A549 (cell line): Measurements from ENCODE around the gene SLC22A14. TPM values are rescaled to one million over a fixed set of nuclear protein-coding genes. Genes with fewer than 3 reads are reported as not detected.

Source experiments
- ATAC-seq, 2 experiments: fragments of 200-7000 bp in 1 of 2; fragments of >200 bp in 1 of 2; cut with Nextera tagmentation in 1 of 2; cut with Tn5 transposase in 1 of 2; 3 replicates each; pipeline versions ENCODE4 v1.8.0 to v1.9.1; 2018 to 2020; ENCODE audit warnings: mild to moderate bottlenecking in 1 of 2, moderate library complexity in 1 of 2
- CTCF ChIA-PET: fragments of 300-600 bp; sonication (Branson Sonifier 250); formaldehyde crosslinking; extraction: SDS; loops from one replicate; lab custom pipeline; 2021; ENCODE audit warnings: antibody characterized with exemption, inconsistent platforms; lab: Yijun Ruan, JAX
- POLR2A ChIA-PET: fragments of 350-600 bp; formaldehyde crosslinking; extraction: SDS; loops from one replicate; lab custom pipeline; 2021; ENCODE audit warnings: antibody characterized with exemption, inconsistent platforms; lab: Yijun Ruan, JAX
- DNase-seq, 2 experiments: peaks; one replicate each; pipeline versions ENCODE4 v3.0.0 to v3.0.0-alpha.2; 2011 to 2016; ENCODE audit warnings: low read depth in 1 of 2, low spot score in 1 of 2
- FAIRE-seq: peaks from 2 replicates; lab custom pipeline; 2011; peaks lifted over from hg19 to GRCh38; lab: Jason Lieb, UNC
- H3K27ac ChIP-seq, 2 experiments: fragments of >200 bp; sonication (Bioruptor Twin); formaldehyde crosslinking; 3 replicates each; pipeline ENCODE4 v1.5.1; 2016 to 2017
- H3K4me1 ChIP-seq: fragments of >200 bp; sonication (Bioruptor Twin); formaldehyde crosslinking; 3 replicates; pipeline ENCODE4 v1.6.1; 2016
- H3K4me2 ChIP-seq: fragments of >200 bp; sonication (Bioruptor Twin); formaldehyde crosslinking; 3 replicates; pipeline ENCODE4 v1.6.1; 2016
- H3K4me3 ChIP-seq: fragments of >200 bp; sonication (Bioruptor Twin); formaldehyde crosslinking; 3 replicates; pipeline ENCODE4 v1.5.1; 2016
- H3K9me3 ChIP-seq: fragments of >200 bp; sonication (Bioruptor Twin); formaldehyde crosslinking; 3 replicates; pipeline ENCODE4 v1.6.1; 2016
- BHLHE40 ChIP-seq: IDR thresholded peaks from 2 replicates; pipeline ENCODE4 v1.6.1; 2012; ENCODE audit warnings: low read depth, low read length, inconsistent platforms
- CBX8 ChIP-seq: fragments of 200-600 bp; sonication (generic); IDR thresholded peaks from 2 replicates; pipeline ENCODE4 v1.6.1; 2016
- EHF ChIP-seq: fragments of 250-450 bp; sonication (Bioruptor Pico); IDR thresholded peaks from 2 replicates; pipeline ENCODE4 v1.5.0; 2020; ENCODE audit warnings: mild to moderate bottlenecking
- ESRRA ChIP-seq: fragments of 150-350 bp; IDR thresholded peaks from 2 replicates; pipeline ENCODE4 v1.6.1; 2014; ENCODE audit warnings: mild to moderate bottlenecking, low read length, borderline replicate concordance
- FOSB ChIP-seq: fragments of 250-450 bp; sonication (Bioruptor Pico); IDR thresholded peaks from 2 replicates; pipeline ENCODE4 v1.5.0; 2020; ENCODE audit warnings: mild to moderate bottlenecking, moderate library complexity
- FOXS1 ChIP-seq: fragments of 250-450 bp; sonication (Bioruptor Pico); IDR thresholded peaks from 2 replicates; pipeline ENCODE4 v1.5.0; 2020; ENCODE audit warnings: mild to moderate bottlenecking, moderate library complexity
- GATA3 ChIP-seq: IDR thresholded peaks from 2 replicates; pipeline ENCODE4 v1.6.1; 2012; ENCODE audit warnings: borderline replicate concordance
- HEYL ChIP-seq: fragments of 250-450 bp; sonication (Bioruptor Pico); IDR thresholded peaks from 2 replicates; pipeline ENCODE4 v1.8.0; 2021; ENCODE audit warnings: mild to moderate bottlenecking, moderate library complexity
- HOXB13 ChIP-seq: fragments of 250-450 bp; sonication (Bioruptor Pico); IDR thresholded peaks from 2 replicates; pipeline ENCODE4 v1.5.0; 2020; ENCODE audit warnings: low read depth, mild to moderate bottlenecking, moderate library complexity
- HOXB5 ChIP-seq: fragments of 250-450 bp; sonication (Bioruptor Pico); IDR thresholded peaks from 2 replicates; pipeline ENCODE4 v1.5.0; 2020; ENCODE audit warnings: mild to moderate bottlenecking, moderate library complexity
- KDM1A ChIP-seq: fragments of 200-600 bp; sonication (generic); IDR thresholded peaks from 2 replicates; pipeline ENCODE4 v1.6.1; 2016; ENCODE audit warnings: low read depth, mild to moderate bottlenecking
- KDM5A ChIP-seq: fragments of 200-600 bp; sonication (generic); IDR thresholded peaks from 2 replicates; pipeline ENCODE4 v1.6.1; 2016; ENCODE audit warnings: antibody characterized with exemption, mild to moderate bottlenecking
- MAFK ChIP-seq: fragments of 450-650 bp; IDR thresholded peaks from 2 replicates; pipeline ENCODE4 v1.6.1; 2014; ENCODE audit not compliant: partially characterized antibody
- MAZ ChIP-seq: fragments of 150-350 bp; IDR thresholded peaks from 2 replicates; pipeline ENCODE4 v1.6.1; 2014; ENCODE audit warnings: antibody characterized with exemption, low read depth, low read length, borderline replicate concordance
- NFE2L2 ChIP-seq: fragments of 150-350 bp; conservative IDR thresholded peaks from 2 replicates; pipeline ENCODE4 v1.6.1; 2014; ENCODE audit warnings: low read length
- RARB ChIP-seq: fragments of 250-450 bp; sonication (Bioruptor Pico); IDR thresholded peaks from 2 replicates; pipeline ENCODE4 v1.8.0; 2021; ENCODE audit warnings: mild to moderate bottlenecking, moderate library complexity
- ZNF302 ChIP-seq: fragments of 250-450 bp; sonication (Bioruptor Pico); IDR thresholded peaks from 2 replicates; pipeline ENCODE4 v1.9.0; 2021; ENCODE audit warnings: inconsistent platforms, mild to moderate bottlenecking, moderate library complexity
- ZSCAN20 ChIP-seq: fragments of 250-450 bp; sonication (Bioruptor Pico); IDR thresholded peaks from 2 replicates; pipeline ENCODE4 v1.8.0; 2022; ENCODE audit warnings: mild to moderate bottlenecking, moderate library complexity
- WGBS: methylation state at CpG from one replicate; pipeline ENCODE4 v1.1.6; 2017; ENCODE audit errors: missing lambda C conversion rate; 5-methylcytosine and 5-hydroxymethylcytosine counted together
- polyA plus RNA-seq, 4 experiments: library from polyadenylated mRNA; depleted of rRNA in 3 of 4; stranded (reverse); fragments of >200 nt; fragmentation: RNase III in 1 of 4; extraction: RNeasy Plus Mini Kit Qiagen cat#74134 plus additional on column Dnase treatment in 1 of 4; gene quantifications; 2 replicates in 3 of 4; 3 replicates in 1 of 4; pipeline ENCODE4 v1.2.3, GENCODE V29; 2011 to 2017
- TF ChIP-seq, protein P1 (sequence below): IDR thresholded peaks from 2 replicates; pipeline ENCODE4 v1.6.1; 2012
- TF ChIP-seq, protein P2 (sequence below): fragments of >200 bp; sonication (Bioruptor Twin); formaldehyde crosslinking; IDR thresholded peaks from 3 replicates; pipeline ENCODE4 v1.5.1; 2016
- TF ChIP-seq, protein P3 (sequence below): IDR thresholded peaks from 2 replicates; pipeline ENCODE4 v1.6.1; 2012
- TF ChIP-seq, protein P4 (sequence below): IDR thresholded peaks from 2 replicates; pipeline ENCODE4 v1.6.1; 2012; ENCODE audit warnings: low read depth, borderline replicate concordance

SLC22A14 gene
- polyA plus RNA-seq, 2 of the 4 experiments (the other 2 are of a cell fraction) = 0.04 TPM; not detected in 1

DNA sequence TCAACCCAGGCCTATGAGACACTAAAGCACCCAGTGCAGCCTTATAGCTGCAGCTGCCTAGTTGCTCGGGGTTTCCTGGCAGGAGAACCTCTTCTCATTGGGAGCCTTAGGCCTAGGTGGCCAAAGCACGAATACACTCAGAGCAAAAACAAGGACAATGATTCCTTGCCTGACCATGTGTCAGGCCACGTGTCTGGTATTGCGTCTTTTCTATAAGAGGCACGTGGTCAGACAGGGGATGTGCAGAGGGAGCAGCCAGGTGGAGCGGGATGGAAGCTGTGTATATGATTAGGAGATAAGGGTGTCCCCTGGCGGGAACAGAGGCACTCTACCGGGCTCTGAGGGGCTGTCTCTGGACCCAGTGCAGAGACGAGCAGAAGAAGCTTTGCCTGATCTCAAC is 26.4 kb downstream of the SLC22A14 start:
- TF ChIP-seq, protein P1, sequence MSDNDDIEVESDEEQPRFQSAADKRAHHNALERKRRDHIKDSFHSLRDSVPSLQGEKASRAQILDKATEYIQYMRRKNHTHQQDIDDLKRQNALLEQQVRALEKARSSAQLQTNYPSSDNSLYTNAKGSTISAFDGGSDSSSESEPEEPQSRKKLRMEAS = no peak
- TF ChIP-seq, protein P2, sequence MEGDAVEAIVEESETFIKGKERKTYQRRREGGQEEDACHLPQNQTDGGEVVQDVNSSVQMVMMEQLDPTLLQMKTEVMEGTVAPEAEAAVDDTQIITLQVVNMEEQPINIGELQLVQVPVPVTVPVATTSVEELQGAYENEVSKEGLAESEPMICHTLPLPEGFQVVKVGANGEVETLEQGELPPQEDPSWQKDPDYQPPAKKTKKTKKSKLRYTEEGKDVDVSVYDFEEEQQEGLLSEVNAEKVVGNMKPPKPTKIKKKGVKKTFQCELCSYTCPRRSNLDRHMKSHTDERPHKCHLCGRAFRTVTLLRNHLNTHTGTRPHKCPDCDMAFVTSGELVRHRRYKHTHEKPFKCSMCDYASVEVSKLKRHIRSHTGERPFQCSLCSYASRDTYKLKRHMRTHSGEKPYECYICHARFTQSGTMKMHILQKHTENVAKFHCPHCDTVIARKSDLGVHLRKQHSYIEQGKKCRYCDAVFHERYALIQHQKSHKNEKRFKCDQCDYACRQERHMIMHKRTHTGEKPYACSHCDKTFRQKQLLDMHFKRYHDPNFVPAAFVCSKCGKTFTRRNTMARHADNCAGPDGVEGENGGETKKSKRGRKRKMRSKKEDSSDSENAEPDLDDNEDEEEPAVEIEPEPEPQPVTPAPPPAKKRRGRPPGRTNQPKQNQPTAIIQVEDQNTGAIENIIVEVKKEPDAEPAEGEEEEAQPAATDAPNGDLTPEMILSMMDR = no peak
- TF ChIP-seq ESRRA = no peak
- TF ChIP-seq RARB = no peak
- TF ChIP-seq KDM1A = no peak
- TF ChIP-seq FOXS1 = no peak
- TF ChIP-seq, protein P3, sequence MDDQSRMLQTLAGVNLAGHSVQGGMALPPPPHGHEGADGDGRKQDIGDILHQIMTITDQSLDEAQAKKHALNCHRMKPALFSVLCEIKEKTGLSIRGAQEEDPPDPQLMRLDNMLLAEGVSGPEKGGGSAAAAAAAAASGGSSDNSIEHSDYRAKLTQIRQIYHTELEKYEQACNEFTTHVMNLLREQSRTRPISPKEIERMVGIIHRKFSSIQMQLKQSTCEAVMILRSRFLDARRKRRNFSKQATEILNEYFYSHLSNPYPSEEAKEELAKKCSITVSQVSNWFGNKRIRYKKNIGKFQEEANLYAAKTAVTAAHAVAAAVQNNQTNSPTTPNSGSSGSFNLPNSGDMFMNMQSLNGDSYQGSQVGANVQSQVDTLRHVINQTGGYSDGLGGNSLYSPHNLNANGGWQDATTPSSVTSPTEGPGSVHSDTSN = no peak
- TF ChIP-seq HOXB5 (CRISPR knock-in tag) = no peak
- TF ChIP-seq KDM5A = no peak
- TF ChIP-seq CBX8 = no peak
- no peak for ATAC-seq
- Histone ChIP-seq H3K4me2 (no peak overlapping the region), H3K27ac (no peak overlapping the region), H3K4me3 (no peak overlapping the region), H3K4me1 (no peaks in the 10 kb centered on the region), H3K9me3 (no peaks in the 10 kb centered on the region)
- CTCF ChIA-PET = interaction anchor here (0.7 kb wide), 1 partner anchor 105 kb away, joined by 4 read pairs; no protein-coding TSS in a partner anchor
- no peak for DNase-seq
- POLR2A ChIA-PET = no interaction called here
- 67% methylated on average over 9 of the region's 9 CpGs for WGBS
- no peak for FAIRE-seq

DNA sequence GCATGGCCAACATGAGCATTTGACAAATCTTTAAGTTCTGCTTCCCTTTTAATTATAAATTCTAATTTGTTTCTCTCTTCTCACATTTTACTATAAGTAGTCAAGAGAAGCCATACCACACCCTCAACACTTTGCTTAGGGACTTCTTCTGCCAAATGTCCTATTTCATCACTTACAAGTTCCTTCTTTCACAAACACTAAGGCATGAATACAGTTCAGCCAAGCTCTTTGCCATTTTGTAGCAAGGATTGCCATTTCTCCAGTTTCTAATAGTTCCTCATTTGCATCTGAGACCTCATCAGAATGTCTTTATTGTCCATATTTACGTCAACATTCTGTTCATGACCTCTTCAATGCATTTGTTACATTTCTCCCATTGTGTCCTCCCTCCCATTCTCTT is 29.4 kb downstream of the SLC22A14 start:
- H3K9me3 ChIP-seq = no peaks in the 10 kb centered on the region
- no peak for TF ChIP-seq HOXB5 (CRISPR knock-in tag)
- no peak for TF ChIP-seq BHLHE40
- TF ChIP-seq ZSCAN20 = no peak
- TF ChIP-seq, protein P2 = no peak
- no peak for TF ChIP-seq ZNF302 (CRISPR knock-in tag)
- TF ChIP-seq CBX8 = no peak
- no peak for TF ChIP-seq NFE2L2
- no peak for TF ChIP-seq MAFK
- no peak for TF ChIP-seq FOSB (CRISPR knock-in tag)
- TF ChIP-seq EHF (CRISPR knock-in tag) = no peak
- TF ChIP-seq, protein P4, sequence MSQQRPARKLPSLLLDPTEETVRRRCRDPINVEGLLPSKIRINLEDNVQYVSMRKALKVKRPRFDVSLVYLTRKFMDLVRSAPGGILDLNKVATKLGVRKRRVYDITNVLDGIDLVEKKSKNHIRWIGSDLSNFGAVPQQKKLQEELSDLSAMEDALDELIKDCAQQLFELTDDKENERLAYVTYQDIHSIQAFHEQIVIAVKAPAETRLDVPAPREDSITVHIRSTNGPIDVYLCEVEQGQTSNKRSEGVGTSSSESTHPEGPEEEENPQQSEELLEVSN = no peak
- TF ChIP-seq GATA3 = no peak
- TF ChIP-seq FOXS1 = no peak
- TF ChIP-seq HEYL (CRISPR knock-in tag) = no peak
- no peak for TF ChIP-seq HOXB13 (CRISPR knock-in tag)
- TF ChIP-seq MAZ = no peak
- ChIA-PET POLR2A (no interaction called here), CTCF (interaction anchor here (0.9 to 1.2 kb wide), 2 partner anchors 13 to 169 kb away, joined by 3 to 4 read pairs; no protein-coding TSS in a partner anchor)
- no peak overlapping the region for H3K4me2 ChIP-seq
- DNase-seq = no peak
- no peak overlapping the region for H3K4me3 ChIP-seq
- H3K4me1 ChIP-seq = no peaks in the 10 kb centered on the region
- FAIRE-seq = no peak
- ATAC-seq = no peak
- no peak overlapping the region for H3K27ac ChIP-seq
- WGBS = 33% methylated on average over 1 of the region's 1 CpG
